ENCODE data around the gene GTF2B. TPM values are rescaled to one million over a fixed set of nuclear protein-coding genes. Genes with fewer than 3 reads are reported as not detected.
A peak's percentile ranks its signal among the peaks of the same experiment; 100 is the strongest.

GTF2B gene
- total RNA-seq, 1 donor from 2014 or later, result 42.0 TPM

GRCh38 chr1:88897070-88897730 is 5.8 kb upstream of the GTF2B start:
- Mint-ChIP-seq H3K4me1 (peaks cover under 1% of the 10 kb centered on the region), H3K9me3 (no peaks in the 10 kb centered on the region), H3K27me3 (ENCODE audit: insufficient read depth, low read depth) (peaks cover 4% of the 10 kb centered on the region), H3K36me3 (no peaks in the 10 kb centered on the region), H3K4me3 (no peak overlapping the region), H3K27ac (no peak overlapping the region)
- Histone ChIP-seq H3K4me3 (no peak overlapping the region), H3K4me2 (no peak overlapping the region), H3K9ac (no peak overlapping the region), H2AFZ (replicated peaks) (no peak overlapping the region), H4K20me1 (ENCODE audit: low read depth) (no peaks in the 10 kb centered on the region), H3K27me3 (no peaks in the 10 kb centered on the region), H3K4me1 (no peaks in the 10 kb centered on the region), H3K9me3 (ENCODE audit: low read depth) (no peaks in the 10 kb centered on the region), H3F3A (ENCODE audit: low read depth) (peaks cover 7% of the 10 kb centered on the region), H3K36me3 (no peaks in the 10 kb centered on the region), H3K79me2 (ENCODE audit: low read depth) (no peaks in the 10 kb centered on the region), H3K27ac (no peak overlapping the region)
- TF ChIP-seq CTCF (IDR thresholded peaks at IDR 0.05) (no peak), EZH2phosphoT487 (IDR thresholded peaks at IDR 0.05) (no peak), EZH2 (IDR thresholded peaks at IDR 0.05) (no peak)
- no peak for DNase-seq (ENCODE audit: low spot score)

GRCh38 chr1:88892357-88892877 is 1.1 kb upstream of the GTF2B start:
- Mint-ChIP-seq H3K4me1 (peaks cover 18% of the 10 kb centered on the region), H3K27me3 (ENCODE audit: insufficient read depth, low read depth) (peaks cover 2% of the 10 kb centered on the region), H3K27ac (no peak overlapping the region), H3K9me3 (no peaks in the 10 kb centered on the region), H3K4me3 (peak overlapping the region; percentile 99), H3K36me3 (no peaks in the 10 kb centered on the region)
- Histone ChIP-seq H3K4me3 (peak overlapping the region; percentile 76), H4K20me1 (ENCODE audit: low read depth) (peaks cover 5% of the 10 kb centered on the region), H3F3A (ENCODE audit: low read depth) (peaks cover 13% of the 10 kb centered on the region), H2AFZ (replicated peaks) (peak overlapping the region; percentile 93), H3K27me3 (no peaks in the 10 kb centered on the region), H3K4me1 (peaks cover 6% of the 10 kb centered on the region), H3K79me2 (ENCODE audit: low read depth) (peaks cover 33% of the 10 kb centered on the region), H3K9me3 (ENCODE audit: low read depth) (no peaks in the 10 kb centered on the region), H3K4me2 (peak overlapping the region; percentile 85), H3K27ac (no peak overlapping the region), H3K9ac (no peak overlapping the region), H3K36me3 (no peaks in the 10 kb centered on the region)
- TF ChIP-seq EZH2phosphoT487 (IDR thresholded peaks at IDR 0.05) (no peak), EZH2 (IDR thresholded peaks at IDR 0.05) (no peak), CTCF (IDR thresholded peaks at IDR 0.05) (no peak)
- DNase-seq (ENCODE audit: low spot score), result no peak

- no peak for TF ChIP-seq EZH2 (IDR thresholded peaks at IDR 0.05)
- TF ChIP-seq CTCF (IDR thresholded peaks at IDR 0.05), result no peak
- no peak for TF ChIP-seq EZH2phosphoT487 (IDR thresholded peaks at IDR 0.05)
- H3K9me3 Mint-ChIP-seq, result no peaks in the 10 kb centered on the region
- H3K27ac Mint-ChIP-seq, result no peak overlapping the region
- Histone ChIP-seq H2AFZ (replicated peaks) (peak overlapping the region; percentile 93), H3K27me3 (no peaks in the 10 kb centered on the region), H3K9ac (no peak overlapping the region), H3K27ac (no peak overlapping the region), H3K4me1 (peaks cover 6% of the 10 kb centered on the region), H3K36me3 (no peaks in the 10 kb centered on the region), H3K79me2 (ENCODE audit: low read depth) (peaks cover 33% of the 10 kb centered on the region), H3K4me2 (peak overlapping the region; percentile 85), H4K20me1 (ENCODE audit: low read depth) (peaks cover 5% of the 10 kb centered on the region), H3K4me3 (peak overlapping the region; percentile 76), H3K9me3 (ENCODE audit: low read depth) (no peaks in the 10 kb centered on the region), H3F3A (ENCODE audit: low read depth) (peaks cover 13% of the 10 kb centered on the region)
- H3K27me3 Mint-ChIP-seq (ENCODE audit: insufficient read depth, low read depth), result peaks cover 2% of the 10 kb centered on the region
- no peak for DNase-seq (ENCODE audit: low spot score)
- peaks cover 18% of the 10 kb centered on the region for H3K4me1 Mint-ChIP-seq
- H3K4me3 Mint-ChIP-seq, result peak overlapping the region; percentile 99
- H3K36me3 Mint-ChIP-seq, result peaks cover 3% of the 10 kb centered on the region
These were observed 579 bp upstream of the GTF2B start for GRCh38 chr1:88891951-88892340.

All from neural progenitor cell (in vitro differentiated cells).